K562 (cell line): ENCODE data around the gene PRPH2. TPM values are rescaled to one million over a fixed set of nuclear protein-coding genes. Genes with fewer than 3 reads are reported as not detected.

ENCODE experiments used
- ATAC-seq: fragments of 200-7000 bp; cut with Tn5 transposase; 3 replicates; pipeline ENCODE4 v1.9.1; 2020; ENCODE audit warnings: moderate library complexity
- BruUV-seq: library from RNA; stranded (reverse); fragments of 400-500 nt; replicated peaks from 2 replicates; lab custom pipeline; 2021; lab: Mats Ljungman, UMichigan
- CTCF ChIA-PET: fragments of 300-600 bp; formaldehyde crosslinking; extraction: SDS; loops from one replicate; lab custom pipeline; 2021; ENCODE audit warnings: low intra/inter-chr PET ratio; lab: Yijun Ruan, JAX
- POLR2A ChIA-PET: fragments of 300-600, 350-650 bp; sonication (Branson Sonifier 250); formaldehyde crosslinking; extraction: SDS; loops from one replicate; lab custom pipeline; 2021; ENCODE audit warnings: antibody characterized with exemption, inconsistent platforms; lab: Yijun Ruan, JAX
- DNase-seq, 4 experiments: peaks; one replicate each; pipeline versions ENCODE4 v3.0.0 to v3.0.0-alpha.2; 2011 to 2018; ENCODE audit warnings: low spot score in 3 of 4, mixed read lengths in 3 of 4; ENCODE audit errors: extremely low read depth in 1 of 4
- FAIRE-seq: peaks from 2 replicates; lab custom pipeline; 2011; peaks lifted over from hg19 to GRCh38; lab: Jason Lieb, UNC
- H2AFZ ChIP-seq: 2 replicates; pipeline ENCODE4 v1.6.0; 2011; ENCODE audit warnings: low read depth, low read length, control low read depth, inconsistent platforms
- H3K27ac ChIP-seq: fragments of 200-600 bp; 3 replicates; pipeline ENCODE4 v1.8.0; 2011; ENCODE audit warnings: low read depth, mild to moderate bottlenecking, control low read depth, inconsistent platforms, low read length, moderate library complexity, mixed read lengths; ENCODE audit errors: extremely low read depth
- H3K27me3 ChIP-seq, 2 experiments: fragments of 300-600 bp in 1 of 2; 2 replicates in 1 of 2; 3 replicates in 1 of 2; pipeline versions ENCODE4 v1.6.0 to v1.8.0; 2011; ENCODE audit warnings: inconsistent platforms in 2 of 2, low read length in 2 of 2, mild to moderate bottlenecking in 1 of 2, mixed read lengths in 1 of 2, moderate library complexity in 1 of 2; ENCODE audit not compliant: control insufficient read depth in 2 of 2, insufficient read depth in 2 of 2
- H3K36me3 ChIP-seq: fragments of 300-600 bp; 3 replicates; pipeline ENCODE4 v1.8.0; 2011; ENCODE audit warnings: mild to moderate bottlenecking, low read length, inconsistent platforms; ENCODE audit not compliant: control insufficient read depth, insufficient read depth
- H3K4me1 ChIP-seq, 2 experiments: fragments of 200-600 bp in 1 of 2; replicated peaks in 1 of 2; 2 replicates in 1 of 2; 3 replicates in 1 of 2; pipeline versions ENCODE4 v1.5.1 to v1.8.0; 2011; ENCODE audit warnings: inconsistent platforms in 2 of 2, low read length in 2 of 2, mild to moderate bottlenecking in 1 of 2, mixed read lengths in 1 of 2, moderate library complexity in 1 of 2; ENCODE audit not compliant: control insufficient read depth in 2 of 2, insufficient read depth in 2 of 2
- H3K4me2 ChIP-seq: 2 replicates; pipeline ENCODE4 v1.6.1; 2011; ENCODE audit warnings: low read length, control low read depth, inconsistent platforms, mixed read lengths; ENCODE audit not compliant: insufficient read depth
- H3K4me3 ChIP-seq: fragments of 200-600 bp; sonication (generic), shearing (Covaris generic); 2 replicates; pipeline ENCODE4 v1.5.1; 2016; ENCODE audit warnings: control low read depth, inconsistent platforms
- H3K79me2 ChIP-seq: fragments of 200-600 bp; 3 replicates; pipeline ENCODE4 v1.8.0; 2011; ENCODE audit warnings: low read length, inconsistent platforms; ENCODE audit not compliant: control insufficient read depth, insufficient read depth
- H3K9ac ChIP-seq, 2 experiments: 2 replicates each; pipeline versions ENCODE4 v1.6.0 to v1.6.1; 2011; ENCODE audit warnings: low read depth in 2 of 2, low read length in 2 of 2, control low read depth in 1 of 2, inconsistent platforms in 1 of 2, mild to moderate bottlenecking in 1 of 2, mixed read lengths in 1 of 2; ENCODE audit not compliant: insufficient read depth in 1 of 2
- H3K9me1 ChIP-seq: one replicate; pipeline ENCODE4 v1.6.0; 2011; ENCODE audit warnings: inconsistent platforms, mild to moderate bottlenecking, low read length, moderate library complexity; ENCODE audit not compliant: control insufficient read depth, insufficient read depth
- H3K9me3 ChIP-seq: replicated peaks from 2 replicates; pipeline ENCODE4 v1.5.1; 2011; ENCODE audit warnings: low read depth, low read length, inconsistent platforms; ENCODE audit not compliant: control insufficient read depth, insufficient read depth
- H4K20me1 ChIP-seq: replicated peaks from 2 replicates; pipeline ENCODE4 v1.6.1; 2011; ENCODE audit warnings: low read length, inconsistent platforms, mixed read lengths; ENCODE audit not compliant: control insufficient read depth, insufficient read depth
- CBFB ChIP-seq: sonication (generic); formaldehyde crosslinking; IDR thresholded peaks from 2 replicates; pipeline ENCODE4 v1.4.0; 2020; ENCODE audit warnings: mild to moderate bottlenecking, missing genetic modification reagents
- EHMT2 ChIP-seq: fragments of 450-650 bp; IDR thresholded peaks from 2 replicates; pipeline ENCODE4 v1.6.1; 2018; ENCODE audit warnings: antibody characterized with exemption
- RBFOX2 ChIP-seq: fragments of 200-400 bp; formaldehyde crosslinking; IDR thresholded peaks from 2 replicates; pipeline ENCODE4 v1.6.1; 2017; ENCODE audit warnings: low read depth, mild to moderate bottlenecking, low read length, moderate library complexity
- SIN3A ChIP-seq, 2 experiments: fragments of 150-350 bp in 1 of 2; IDR thresholded peaks; 2 replicates each; pipeline ENCODE4 v1.6.1; 2011 to 2016; ENCODE audit warnings: borderline replicate concordance in 2 of 2, low read depth in 2 of 2, low read length in 2 of 2, mild to moderate bottlenecking in 2 of 2, moderate library complexity in 2 of 2; ENCODE audit not compliant: control insufficient read depth in 1 of 2
- ZNF124 ChIP-seq: sonication (generic); formaldehyde crosslinking; IDR thresholded peaks from 2 replicates; pipeline ENCODE4 v1.8.1; 2022; ENCODE audit warnings: missing genetic modification reagents
- WGBS: fragments of 100-300 bp; shearing (Covaris generic); methylation state at CpG from one replicate; pipeline ENCODE4 v1.1.6; 2016; ENCODE audit warnings: low coverage, mixed read lengths; ENCODE audit not compliant: insufficient coverage; ENCODE audit errors: missing lambda C conversion rate; 5-methylcytosine and 5-hydroxymethylcytosine counted together
- in situ Hi-C: fragments of 300-500 bp; cut with MboI; formaldehyde crosslinking; loops from 4 replicates; pipeline ENCODE4 v1.15.0; 2018; ENCODE audit warnings: inconsistent platforms, mixed read lengths
- intact Hi-C: fragments of 100-400 bp; cut with micrococcal nuclease; formaldehyde crosslinking; loops from 2 replicates; pipeline ENCODE4 v1.14.2; 2022
- polyA plus RNA-seq, 8 experiments: library from polyadenylated mRNA; depleted of rRNA in 4 of 8; stranded (reverse) in 5 of 8; unstranded in 3 of 8; fragments of >200 nt; fragmentation: Nextera tagmentation in 2 of 8; fragmentation: Illumina TruSeq in 1 of 8; extraction: Ambion mirVana in 2 of 8; extraction: Trizol in 1 of 8; gene quantifications; 2 replicates each; pipeline versions ENCODE4 v1.2.1 to v1.2.3, GENCODE V29; 2011 to 2014; ENCODE audit warnings: inconsistent platforms in 1 of 8, missing spikeins in 1 of 8
- total RNA-seq, 7 experiments: library from RNA; depleted of rRNA in 6 of 7; stranded (reverse); fragments of >200 nt in 6 of 7; fragmentation: Illumina TruSeq in 2 of 7; extraction: Trizol in 2 of 7; gene quantifications; 2 replicates each; pipeline versions ENCODE4 v1.2.1 to v1.2.3, GENCODE V29; 2011 to 2021; ENCODE audit warnings: low replicate concordance in 1 of 7
- TF ChIP-seq, protein P1 (sequence below): fragments of 250-450 bp; sonication (Bioruptor Pico); IDR thresholded peaks from 2 replicates; pipeline ENCODE4 v1.9.0; 2021; ENCODE audit warnings: mild to moderate bottlenecking, inconsistent platforms
- TF ChIP-seq, protein P2 (sequence below): fragments of 450-650 bp; IDR thresholded peaks from 2 replicates; pipeline ENCODE4 v1.6.1; 2014; ENCODE audit warnings: low read depth, mild to moderate bottlenecking, moderate library complexity, borderline replicate concordance
- TF ChIP-seq, protein P3 (sequence below), 2 experiments: fragments of 450-650 bp; IDR thresholded peaks; 2 replicates each; pipeline ENCODE4 v1.6.1; 2016; ENCODE audit warnings: mild to moderate bottlenecking in 2 of 2, borderline replicate concordance in 1 of 2, low read depth in 1 of 2, moderate library complexity in 1 of 2

The PRPH2 gene
- total and polyA plus RNA-seq, 9 of the 15 experiments (the other 6 are each of a cell fraction or from before 2014, with no cell fraction given) = 0.03 to 0.11 (median 0.03) TPM; not detected in 5

DNA sequence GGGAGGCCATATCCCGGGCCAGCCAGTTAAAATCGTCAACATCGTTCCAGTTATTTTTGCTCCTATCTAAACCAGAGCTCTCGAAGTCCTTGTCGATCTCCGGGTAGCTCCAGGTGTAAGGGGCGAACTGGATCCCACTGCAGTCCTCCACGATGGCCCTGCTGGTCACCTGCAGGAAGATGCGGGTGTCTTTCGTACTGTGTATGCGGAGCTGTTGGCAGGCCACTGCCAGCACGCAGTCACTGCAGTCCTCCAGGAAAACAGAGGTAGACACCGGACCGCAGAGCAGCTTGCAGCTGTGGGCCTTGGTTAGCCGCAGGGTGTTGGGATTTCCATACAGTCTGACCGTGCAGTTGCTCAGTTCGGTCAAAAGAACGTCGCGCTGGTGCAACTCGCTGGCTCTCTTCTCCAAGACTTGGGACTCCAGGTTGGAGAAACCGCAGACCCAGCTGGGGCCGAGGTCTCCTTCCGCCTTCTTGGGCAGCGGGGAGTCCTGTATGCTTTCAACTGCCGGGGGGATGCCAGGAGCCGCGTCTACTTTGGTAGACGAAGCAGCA lies 22.8 kb upstream of the PRPH2 start:
- Histone ChIP-seq H3K36me3 (peaks cover 7% of the 10 kb centered on the region; the same call in 2 of the 3 replicates), H3K9ac (peak overlapping the region; percentile 93 to 97), H4K20me1 (peaks cover 6% of the 10 kb centered on the region), H3K27me3 (no peaks in the 10 kb centered on the region), H3K4me2 (peak overlapping the region; percentile 98), H3K9me1 (no peaks in the 10 kb centered on the region), H2AFZ (no peak overlapping the region; the same call in 1 of the 2 replicates), H3K9me3 (no peaks in the 10 kb centered on the region), H3K79me2 (peaks cover 37% of the 10 kb centered on the region), H3K4me3 (peak overlapping the region; percentile 90), H3K27ac (peak overlapping the region; percentile 92), H3K4me1 (peaks cover 13 to 29% of the 10 kb centered on the region in 2 experiments)
- ChIA-PET CTCF (interaction anchor here (0.8 kb wide), 1 partner anchor 84 kb away, joined by 3 read pairs; no protein-coding TSS in a partner anchor), POLR2A (interaction anchor here (0.7 to 6.6 kb wide), 18 partner anchors 11 to 476 kb away, joined by 3 to 73 read pairs (median 4); partner anchors contain the start of genes BICRAL and RPL7L1)
- FAIRE-seq (no peak), DNase-seq (peak; percentile 43 to 57 (median 47)), ATAC-seq (peak; percentile 37)
- intact Hi-C loops = loop anchor here (5.0 kb wide), 2 partner anchors 152 to 183 kb away; partner anchors contain the start of gene UBR2
- in situ Hi-C loops = no loop called here
- no TSS peak for BruUV-seq
- WGBS = 2% methylated on average over 29 of the region's 29 CpGs
- TF ChIP-seq, protein P1, sequence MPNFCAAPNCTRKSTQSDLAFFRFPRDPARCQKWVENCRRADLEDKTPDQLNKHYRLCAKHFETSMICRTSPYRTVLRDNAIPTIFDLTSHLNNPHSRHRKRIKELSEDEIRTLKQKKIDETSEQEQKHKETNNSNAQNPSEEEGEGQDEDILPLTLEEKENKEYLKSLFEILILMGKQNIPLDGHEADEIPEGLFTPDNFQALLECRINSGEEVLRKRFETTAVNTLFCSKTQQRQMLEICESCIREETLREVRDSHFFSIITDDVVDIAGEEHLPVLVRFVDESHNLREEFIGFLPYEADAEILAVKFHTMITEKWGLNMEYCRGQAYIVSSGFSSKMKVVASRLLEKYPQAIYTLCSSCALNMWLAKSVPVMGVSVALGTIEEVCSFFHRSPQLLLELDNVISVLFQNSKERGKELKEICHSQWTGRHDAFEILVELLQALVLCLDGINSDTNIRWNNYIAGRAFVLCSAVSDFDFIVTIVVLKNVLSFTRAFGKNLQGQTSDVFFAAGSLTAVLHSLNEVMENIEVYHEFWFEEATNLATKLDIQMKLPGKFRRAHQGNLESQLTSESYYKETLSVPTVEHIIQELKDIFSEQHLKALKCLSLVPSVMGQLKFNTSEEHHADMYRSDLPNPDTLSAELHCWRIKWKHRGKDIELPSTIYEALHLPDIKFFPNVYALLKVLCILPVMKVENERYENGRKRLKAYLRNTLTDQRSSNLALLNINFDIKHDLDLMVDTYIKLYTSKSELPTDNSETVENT = peak; percentile 29; the same call in 1 of the 2 replicates
- TF ChIP-seq, protein P2, sequence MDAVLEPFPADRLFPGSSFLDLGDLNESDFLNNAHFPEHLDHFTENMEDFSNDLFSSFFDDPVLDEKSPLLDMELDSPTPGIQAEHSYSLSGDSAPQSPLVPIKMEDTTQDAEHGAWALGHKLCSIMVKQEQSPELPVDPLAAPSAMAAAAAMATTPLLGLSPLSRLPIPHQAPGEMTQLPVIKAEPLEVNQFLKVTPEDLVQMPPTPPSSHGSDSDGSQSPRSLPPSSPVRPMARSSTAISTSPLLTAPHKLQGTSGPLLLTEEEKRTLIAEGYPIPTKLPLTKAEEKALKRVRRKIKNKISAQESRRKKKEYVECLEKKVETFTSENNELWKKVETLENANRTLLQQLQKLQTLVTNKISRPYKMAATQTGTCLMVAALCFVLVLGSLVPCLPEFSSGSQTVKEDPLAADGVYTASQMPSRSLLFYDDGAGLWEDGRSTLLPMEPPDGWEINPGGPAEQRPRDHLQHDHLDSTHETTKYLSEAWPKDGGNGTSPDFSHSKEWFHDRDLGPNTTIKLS = no peak
- TF ChIP-seq ZNF124 (CRISPR knock-in tag) = no peak
- TF ChIP-seq, protein P3, sequence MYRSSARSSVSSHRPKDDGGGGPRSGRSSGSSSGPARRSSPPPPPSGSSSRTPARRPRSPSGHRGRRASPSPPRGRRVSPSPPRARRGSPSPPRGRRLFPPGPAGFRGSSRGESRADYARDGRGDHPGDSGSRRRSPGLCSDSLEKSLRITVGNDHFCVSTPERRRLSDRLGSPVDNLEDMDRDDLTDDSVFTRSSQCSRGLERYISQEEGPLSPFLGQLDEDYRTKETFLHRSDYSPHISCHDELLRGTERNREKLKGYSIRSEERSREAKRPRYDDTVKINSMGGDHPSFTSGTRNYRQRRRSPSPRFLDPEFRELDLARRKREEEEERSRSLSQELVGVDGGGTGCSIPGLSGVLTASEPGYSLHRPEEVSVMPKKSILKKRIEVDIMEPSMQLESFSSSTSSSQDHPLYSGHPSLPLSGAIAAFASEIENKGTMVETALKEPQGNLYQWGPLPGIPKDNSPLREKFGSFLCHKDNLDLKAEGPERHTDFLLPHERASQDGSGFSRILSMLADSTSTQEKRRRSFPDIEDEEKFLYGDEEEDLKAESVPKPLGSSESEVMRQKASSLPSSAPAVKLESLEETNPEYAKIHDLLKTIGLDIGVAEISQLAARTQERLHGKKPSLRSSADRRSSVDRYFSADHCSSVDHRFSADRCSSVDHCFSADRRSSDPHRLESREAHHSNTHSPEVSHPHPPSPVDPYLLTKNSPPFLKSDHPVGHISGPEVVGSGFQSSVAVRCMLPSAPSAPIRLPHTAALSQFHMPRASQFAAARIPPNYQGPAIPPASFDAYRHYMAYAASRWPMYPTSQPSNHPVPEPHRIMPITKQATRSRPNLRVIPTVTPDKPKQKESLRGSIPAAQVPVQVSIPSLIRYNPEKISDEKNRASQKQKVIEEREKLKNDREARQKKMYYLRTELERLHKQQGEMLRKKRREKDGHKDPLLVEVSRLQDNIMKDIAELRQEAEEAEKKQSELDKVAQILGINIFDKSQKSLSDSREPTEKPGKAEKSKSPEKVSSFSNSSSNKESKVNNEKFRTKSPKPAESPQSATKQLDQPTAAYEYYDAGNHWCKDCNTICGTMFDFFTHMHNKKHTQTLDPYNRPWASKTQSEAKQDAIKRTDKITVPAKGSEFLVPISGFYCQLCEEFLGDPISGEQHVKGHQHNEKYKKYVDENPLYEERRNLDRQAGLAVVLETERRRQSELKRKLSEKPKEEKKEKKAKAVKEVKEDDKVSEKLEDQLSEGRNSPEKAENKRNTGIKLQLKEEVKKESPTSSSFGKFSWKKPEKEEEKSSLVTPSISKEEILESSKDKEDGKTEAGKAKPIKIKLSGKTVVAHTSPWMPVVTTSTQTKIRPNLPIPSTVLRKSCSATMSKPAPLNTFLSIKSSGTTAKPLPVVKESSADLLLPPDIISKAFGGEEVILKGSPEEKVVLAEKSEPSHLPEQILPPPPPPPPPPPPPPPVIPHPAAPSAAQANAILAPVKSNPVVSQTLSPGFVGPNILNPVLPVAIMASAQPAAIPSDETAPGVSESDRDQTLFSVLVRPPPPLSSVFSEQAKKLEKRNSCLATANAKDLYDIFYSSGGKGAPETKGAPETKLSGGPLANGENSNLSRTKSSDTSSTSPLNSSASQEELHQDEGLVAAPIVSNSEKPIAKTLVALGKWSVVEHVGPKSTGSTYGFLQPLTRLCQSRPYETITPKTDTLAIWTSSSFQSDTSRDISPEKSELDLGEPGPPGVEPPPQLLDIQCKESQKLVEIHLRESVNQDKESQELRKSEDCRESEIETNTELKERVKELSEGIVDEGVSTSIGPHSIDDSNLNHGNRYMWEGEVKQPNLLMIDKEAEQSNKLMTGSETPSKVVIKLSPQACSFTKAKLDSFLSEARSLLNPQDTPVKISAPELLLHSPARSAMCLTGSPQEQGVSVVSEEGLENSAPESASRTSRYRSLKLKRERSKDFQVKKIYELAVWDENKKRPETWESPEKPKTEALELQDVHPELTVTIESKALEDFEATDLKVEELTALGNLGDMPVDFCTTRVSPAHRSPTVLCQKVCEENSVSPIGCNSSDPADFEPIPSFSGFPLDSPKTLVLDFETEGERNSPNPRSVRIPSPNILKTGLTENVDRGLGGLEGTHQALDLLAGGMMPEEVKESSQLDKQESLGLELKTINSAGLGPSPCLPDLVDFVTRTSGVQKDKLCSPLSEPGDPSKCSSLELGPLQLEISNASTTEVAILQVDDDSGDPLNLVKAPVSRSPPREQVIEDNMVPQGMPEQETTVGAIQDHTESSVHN (IDR thresholded peaks at IDR 0.05; ENCODE audit: borderline replicate concordance in 1 of 2, low read depth in 1 of 2) = no peak
- no peak for TF ChIP-seq EHMT2
- no peak for TF ChIP-seq RBFOX2
- peak; percentile 30 to 58; a peak in 1 of 4 replicates for TF ChIP-seq SIN3A (IDR thresholded peaks at IDR 0.05; ENCODE audit: borderline replicate concordance in 2 of 2, control insufficient read depth in 1 of 2, low read depth in 2 of 2, low read length in 2 of 2)
- peak; percentile 79; the same call in 1 of the 2 replicates for TF ChIP-seq CBFB
